Suprapubic skin (tissue), 3 donors: Measurements from ENCODE around the gene CCNL2.

ENCODE experiments used
- CTCF ChIP-seq, 2 donors: fragments of 200-600 bp in 1 of 2; fragments of 450-650 bp in 1 of 2; sonication (generic) in 1 of 2; IDR thresholded peaks; one replicate each; pipeline ENCODE4 v1.5.1; 2016 to 2019; ENCODE audit warnings: antibody characterized with exemption in 2 of 2, mild to moderate bottlenecking in 1 of 2, moderate library complexity in 1 of 2
- EP300 ChIP-seq: sonication (generic); formaldehyde crosslinking; IDR thresholded peaks from one replicate; pipeline ENCODE4 v1.6.1; 2017; ENCODE audit warnings: antibody characterized with exemption
- POLR2A ChIP-seq, 2 donors: fragments of 450-650 bp; IDR thresholded peaks; one replicate each; pipeline ENCODE4 v1.6.1; 2017; ENCODE audit warnings: antibody characterized with exemption in 2 of 2, mild to moderate bottlenecking in 2 of 2, moderate library complexity in 2 of 2

- no peak for TF ChIP-seq EP300
- TF ChIP-seq CTCF (IDR thresholded peaks at IDR 0.05) = no peak
- no peak for TF ChIP-seq POLR2A (IDR thresholded peaks at IDR 0.05)
Observed at GRCh38 chr1:1403653-1404052, 4.5 kb upstream of the CCNL2 start.
